NCI-H526 treated with DMSO at 0.1 percent for 48 hours (cell line): ENCODE measurements around the gene PTCH1.

Experiments used
- DNase-seq: peaks from one replicate; lab custom pipeline; 2025; lab: John Stamatoyannopoulos, UW

PTCH1 gene

DNA sequence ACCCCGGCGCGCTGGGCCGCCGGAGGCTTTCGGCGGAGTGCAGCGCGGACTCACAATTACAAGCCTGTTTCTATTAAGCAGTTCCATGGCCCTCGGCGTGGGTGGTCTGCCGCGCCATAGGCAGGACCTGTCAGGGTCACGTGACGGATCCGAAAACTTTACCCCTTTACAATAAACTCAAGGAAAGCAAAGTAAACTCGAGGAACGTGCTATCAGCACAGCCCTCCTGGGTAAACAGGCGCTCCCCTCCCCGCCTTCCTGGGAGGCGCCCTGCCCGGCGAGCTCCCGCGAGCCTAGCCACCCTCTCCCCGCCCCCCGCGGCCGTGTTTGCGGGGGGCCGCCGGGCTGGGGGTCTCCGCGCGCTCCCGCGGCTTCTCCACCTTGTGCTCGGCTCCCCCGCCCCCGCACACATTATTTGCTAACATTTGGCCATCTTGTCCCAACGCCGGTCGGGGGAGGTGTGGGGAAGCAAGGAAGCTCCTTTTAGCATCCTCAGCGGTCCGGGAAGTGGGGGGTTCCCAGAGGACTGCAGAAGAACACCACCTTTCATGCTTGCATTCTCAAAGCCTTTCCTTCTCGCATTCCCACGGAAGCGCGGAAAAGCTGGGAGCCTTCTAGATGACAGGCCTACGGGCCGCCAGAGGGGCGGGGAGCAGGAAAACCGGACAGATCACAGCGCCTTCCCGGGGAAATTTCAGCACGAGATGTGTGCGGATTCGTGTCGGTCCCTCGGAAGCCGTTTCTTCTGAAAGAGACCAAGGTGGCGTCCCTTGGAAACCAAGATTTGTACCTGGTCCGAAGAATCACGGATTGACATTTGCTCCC lies at the start of gene PTCH1:
Gene PTCH1, minus strand, starts transcription at position 238 of the 825 bp plus-strand sequence.
- no peak for DNase-seq

DNA sequence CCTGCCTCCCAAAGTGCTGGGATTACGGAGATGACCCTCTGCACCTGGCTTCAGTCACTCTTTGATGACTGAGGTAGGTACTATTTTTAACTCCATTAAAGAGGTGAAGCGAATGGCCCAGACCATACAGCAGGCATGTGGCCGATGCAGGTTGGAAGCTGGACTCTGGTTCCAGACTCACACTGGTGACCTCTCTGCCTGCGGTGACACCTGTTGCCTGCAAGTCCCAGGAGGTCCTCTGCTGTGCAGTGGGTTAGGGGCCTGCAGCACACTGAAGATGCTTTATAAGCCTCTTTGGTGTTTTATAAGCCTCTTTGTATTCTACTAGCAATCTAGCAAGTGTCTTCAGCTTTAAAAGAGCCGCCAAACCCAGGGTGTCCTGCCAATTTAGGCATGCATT lies 49.2 kb upstream of the PTCH1 start:
- no peak for DNase-seq

- DNase-seq = peak; percentile 45
These were observed 45.1 kb upstream of the PTCH1 start for GRCh38 chr9:95561913-95562312.

DNA sequence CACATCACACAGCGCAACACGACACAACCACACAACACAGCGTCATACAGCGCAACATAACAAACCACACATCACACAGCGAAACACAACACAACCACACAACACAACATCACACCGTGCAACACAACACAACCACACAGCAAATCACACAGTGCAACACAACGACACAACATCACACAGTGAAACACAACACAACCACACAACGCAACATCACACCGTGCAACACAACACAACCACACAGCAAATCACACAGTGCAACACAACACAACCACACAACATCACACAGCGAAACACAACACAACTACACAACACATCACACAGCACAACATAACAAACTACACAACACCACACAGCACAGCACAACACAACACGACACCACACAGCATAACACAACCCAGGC lies 40.4 kb upstream of the PTCH1 start:
- DNase-seq = no peak

DNA sequence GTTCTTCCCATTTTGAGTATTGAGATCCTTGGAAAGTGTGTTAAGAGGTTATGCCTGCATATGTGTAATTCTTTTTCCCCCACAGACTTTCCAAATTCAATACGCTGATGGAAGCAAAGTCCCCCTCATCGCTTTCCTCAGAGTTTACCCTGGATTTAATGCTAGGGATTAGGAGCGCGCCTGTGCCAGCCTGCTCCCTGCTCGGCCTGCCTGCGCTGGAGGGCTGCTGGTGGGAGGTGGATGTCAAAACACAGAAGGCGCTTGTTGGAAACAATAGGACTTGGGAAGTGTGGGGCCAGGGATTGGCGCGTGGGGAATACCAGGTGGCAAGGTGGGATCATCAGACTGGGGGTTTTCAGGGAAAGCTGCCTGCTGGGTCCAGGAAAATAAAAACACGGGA lies 39.8 kb upstream of the PTCH1 start:
- DNase-seq = no peak

DNA sequence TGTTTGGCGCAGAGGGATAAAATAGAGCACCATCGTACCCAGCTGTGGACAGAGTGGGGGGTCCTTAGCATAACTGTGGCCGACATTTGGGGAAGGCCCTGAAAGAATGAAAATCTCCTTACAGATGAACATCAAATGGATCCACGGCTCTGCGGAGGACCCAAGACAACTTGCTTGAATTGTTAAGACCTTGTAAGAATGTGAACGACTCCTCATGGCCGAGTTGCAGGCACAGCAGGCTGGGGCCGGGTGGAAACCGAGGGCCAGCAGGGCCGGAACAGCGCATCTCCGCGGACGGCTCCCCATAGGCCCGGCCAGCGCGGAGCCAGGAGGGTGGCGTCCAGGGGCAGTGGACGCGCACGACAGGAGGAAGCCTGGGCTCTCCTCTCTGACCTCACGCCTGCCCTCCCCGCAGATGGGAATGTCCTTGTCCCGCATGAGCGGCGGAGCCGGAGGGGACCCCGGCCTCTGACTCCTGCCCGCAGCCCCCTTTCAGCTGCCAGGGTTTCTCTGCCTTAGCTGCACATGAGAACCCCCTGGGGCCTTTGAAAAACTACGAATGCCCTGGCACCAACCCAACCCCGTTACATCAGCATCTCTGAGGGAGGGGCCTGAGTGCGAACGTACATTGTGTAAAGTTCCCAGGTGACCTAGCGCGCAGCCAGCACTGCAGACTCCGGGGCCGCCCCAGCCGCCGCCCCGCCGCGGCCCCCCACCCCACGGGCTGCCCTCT lies 36.2 kb upstream of the PTCH1 start:
- DNase-seq = no peak

DNA sequence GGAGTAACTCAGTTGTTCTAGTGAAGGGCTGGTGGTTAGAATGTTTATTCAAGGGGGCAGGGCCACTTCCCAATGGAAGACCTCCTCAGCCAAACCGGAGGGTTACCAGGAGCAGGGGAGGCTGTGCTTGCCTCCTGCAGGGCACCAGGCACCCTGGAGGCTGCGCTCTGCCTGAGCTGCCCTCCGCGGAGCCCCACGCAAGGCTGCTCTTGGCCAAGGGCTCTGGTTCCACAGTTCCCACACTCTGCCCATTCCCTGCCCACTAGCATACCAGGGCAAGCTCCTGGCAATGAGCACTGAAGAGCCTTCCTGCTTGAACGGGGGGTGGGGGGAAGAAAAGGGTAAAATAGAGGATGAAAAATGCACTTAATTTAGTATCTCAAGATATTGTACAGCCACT lies 35.5 kb upstream of the PTCH1 start:
- no peak for DNase-seq

GRCh38 chr9:95551406-95551805 lies 34.6 kb upstream of the PTCH1 start:
- DNase-seq = no peak

DNA sequence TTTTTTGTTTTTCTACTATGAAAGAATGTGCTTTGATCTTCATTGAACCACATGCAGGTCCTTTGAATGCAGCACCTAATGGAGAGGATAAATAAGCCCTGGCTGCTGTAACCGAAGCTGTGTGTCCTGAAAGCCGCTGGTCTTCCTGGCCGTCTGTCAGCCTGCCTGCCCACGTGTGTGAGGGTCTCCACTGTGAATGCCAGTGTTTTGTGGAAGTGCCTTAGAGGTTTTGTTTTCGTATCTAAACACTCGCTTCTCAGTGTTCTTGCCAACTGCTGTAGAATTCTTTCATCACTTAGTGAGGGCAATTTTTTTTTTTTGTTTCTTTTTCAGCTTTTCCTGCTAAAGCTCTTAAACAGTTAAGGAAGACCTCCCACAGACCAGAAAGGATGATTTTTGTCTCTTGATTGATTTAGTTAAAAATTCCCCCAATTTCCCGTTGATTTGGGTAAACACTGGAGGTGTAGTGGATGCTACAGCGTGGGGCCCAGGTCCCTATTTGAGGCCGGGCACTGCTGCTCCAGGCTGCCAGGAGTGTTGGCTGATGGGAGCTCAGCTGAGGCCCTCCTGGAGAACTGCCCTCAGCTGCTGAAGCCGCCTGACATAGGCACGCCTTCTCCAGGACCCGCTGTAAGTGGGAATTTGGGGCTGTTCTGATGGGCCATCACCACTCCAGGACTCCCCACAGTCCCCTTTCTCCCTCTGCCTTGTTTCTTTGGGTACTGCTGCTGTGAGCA lies 29.2 kb upstream of the PTCH1 start:
- DNase-seq = no peak

DNA sequence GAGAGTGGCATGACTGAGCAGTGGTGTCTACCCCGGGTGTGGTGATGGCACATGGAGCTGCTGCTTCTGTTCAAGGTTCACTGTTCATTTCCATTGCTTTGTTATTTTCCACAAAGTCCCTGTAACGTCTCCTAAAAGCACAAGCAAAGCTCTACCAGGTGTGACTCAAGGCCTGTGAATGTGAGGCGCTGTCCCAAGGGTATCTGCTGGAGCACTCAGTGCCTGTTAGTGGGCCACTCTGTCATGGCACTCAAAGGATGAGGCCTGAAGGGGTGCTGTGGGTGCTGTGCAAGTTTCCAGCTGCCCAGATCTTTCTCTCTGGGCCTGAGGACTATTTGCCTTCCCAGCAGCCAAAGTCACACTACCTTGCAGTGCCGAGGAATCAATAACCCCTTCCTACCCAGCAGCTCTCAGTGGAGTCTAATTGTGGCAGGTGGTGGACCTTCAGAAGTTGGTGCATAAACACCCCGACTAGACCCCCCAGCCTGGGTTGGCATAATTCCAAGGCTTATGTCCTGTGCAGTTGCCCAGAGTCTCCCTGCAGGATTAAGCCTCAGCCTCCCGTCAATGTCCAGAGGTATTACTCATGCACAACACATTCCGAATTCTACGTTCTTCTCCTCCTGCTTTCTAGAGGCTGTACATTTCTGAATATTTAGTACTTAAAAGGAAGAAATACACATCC lies 17.4 kb upstream of the PTCH1 start:
- DNase-seq = no peak

- DNase-seq = no peak
These were observed 13.1 kb upstream of the PTCH1 start for GRCh38 chr9:95529910-95530309.

DNA sequence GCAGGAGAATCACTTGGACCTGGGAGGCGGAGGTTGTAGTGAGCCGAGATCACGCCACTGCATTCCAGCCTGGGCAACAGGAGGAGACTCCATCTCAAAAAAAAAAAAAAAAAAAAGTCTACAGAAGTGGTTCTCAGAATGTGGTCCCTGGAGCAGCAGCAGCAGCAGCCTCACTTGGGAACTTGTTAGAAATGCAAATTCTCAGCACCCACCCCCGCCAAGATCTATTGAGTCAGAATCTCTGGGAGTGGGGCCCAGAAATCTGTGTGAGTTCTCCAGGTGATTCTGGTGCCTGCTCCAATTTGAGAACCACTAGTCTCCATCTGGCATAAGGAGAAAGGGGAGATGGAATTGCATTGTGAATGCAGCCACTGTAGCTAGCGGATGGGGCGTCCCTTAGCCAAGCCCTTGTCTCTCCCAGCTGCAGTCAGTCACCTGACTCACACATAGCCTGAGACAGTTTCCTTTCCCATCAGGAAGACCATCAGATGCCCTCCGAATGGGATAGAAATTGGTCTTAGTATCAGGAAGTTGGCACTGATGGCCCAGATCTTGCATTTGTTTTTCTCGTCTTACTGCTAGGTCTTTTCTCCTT lies 12.2 kb upstream of the PTCH1 start:
- no peak for DNase-seq

GRCh38 chr9:95522871-95523370 lies 6.2 kb upstream of the PTCH1 start:
- DNase-seq = no peak

GRCh38 chr9:95521699-95522098 lies 4.9 kb upstream of the PTCH1 start:
- no peak for DNase-seq

DNA sequence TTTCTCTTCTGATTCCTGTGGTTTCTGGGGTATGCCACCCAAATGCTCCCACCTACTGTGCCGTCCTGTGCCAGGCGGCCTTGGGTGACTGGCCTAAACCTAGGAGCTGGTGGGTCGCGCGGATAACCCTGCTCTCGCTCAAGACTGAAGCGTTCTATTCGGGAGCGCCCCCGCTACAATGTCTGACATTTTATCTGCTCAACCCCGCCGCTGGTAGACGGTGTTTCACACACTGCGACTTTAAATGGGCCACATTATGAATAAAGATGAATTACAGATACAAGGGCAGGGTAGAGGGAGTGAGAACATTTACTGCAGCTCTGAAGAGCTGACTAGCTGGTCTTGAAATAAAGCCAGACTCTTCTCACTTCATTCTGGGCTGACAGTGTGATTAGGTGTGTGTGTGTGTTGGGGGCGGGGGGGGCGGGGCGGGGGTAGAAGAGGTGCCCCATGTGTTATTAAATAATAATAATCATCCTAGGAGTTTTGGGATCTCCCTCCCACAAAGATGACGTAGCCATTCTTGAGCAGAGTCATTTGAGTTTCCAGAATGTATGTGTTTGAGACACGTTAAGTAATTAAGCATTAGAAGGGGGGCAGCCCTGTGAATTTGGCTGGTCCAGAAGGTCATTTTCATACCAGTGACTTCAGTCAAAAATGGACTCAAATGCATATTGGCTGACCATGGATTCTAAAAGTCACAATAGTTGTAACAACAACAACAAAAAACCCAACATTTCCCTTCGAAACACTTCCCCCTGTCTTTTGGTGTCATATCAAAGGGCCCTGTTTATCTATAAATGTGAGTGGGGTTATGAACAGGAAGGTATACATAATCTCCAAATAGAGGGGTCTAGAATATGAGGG lies 1.0 kb upstream of the PTCH1 start:
- DNase-seq = no peak

- DNase-seq = no peak
These were observed 494 bp downstream of the PTCH1 start for GRCh38 chr9:95516221-95516733.

GRCh38 chr9:95515272-95516113 lies 1.3 kb downstream of the PTCH1 start:
- no peak for DNase-seq

GRCh38 chr9:95514342-95514741 lies 2.4 kb downstream of the PTCH1 start:
- no peak for DNase-seq

DNA sequence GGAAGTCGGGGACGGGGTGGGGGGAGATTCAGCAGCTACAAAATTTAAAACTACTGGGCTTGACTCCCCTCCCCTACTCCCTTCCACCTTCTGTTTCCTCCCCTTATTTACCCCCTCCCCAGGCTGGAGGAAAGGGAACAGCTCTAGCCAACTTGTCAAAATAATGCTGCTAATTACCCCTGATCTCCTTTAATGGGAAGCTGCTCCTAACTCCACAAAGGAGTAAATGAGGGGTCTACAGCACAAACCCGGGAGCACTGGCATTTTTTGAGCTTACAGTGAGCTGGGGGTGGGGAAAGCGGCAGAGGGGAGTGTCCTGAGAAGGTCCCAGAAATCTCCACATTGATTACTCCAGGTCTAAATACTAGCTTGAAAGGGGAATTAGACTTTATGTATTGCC lies 3.1 kb downstream of the PTCH1 start:
- DNase-seq = no peak

DNA sequence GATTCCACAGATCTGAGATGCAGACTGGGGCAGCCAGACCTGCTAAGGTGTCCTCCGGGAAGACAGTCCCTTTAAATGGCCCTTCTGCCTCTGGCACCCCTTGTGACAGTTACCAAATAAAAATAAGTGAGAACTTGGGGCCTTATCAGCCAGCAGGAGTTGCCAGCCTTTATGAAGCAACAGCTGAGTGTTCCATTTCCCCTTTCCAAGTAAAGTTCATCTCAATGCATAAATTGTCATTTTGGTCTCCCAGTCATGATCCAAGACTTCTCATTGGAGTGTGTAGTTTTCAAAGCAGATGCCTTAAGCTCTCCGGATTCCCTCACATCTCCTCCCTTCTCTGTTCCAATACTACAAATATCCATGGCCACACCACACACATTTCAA lies 4.1 kb downstream of the PTCH1 start:
- no peak for DNase-seq
